DOHH2 (cell line): ENCODE data around the gene NOD2.

Source experiments
- H3F3A ChIP-seq: fragments of 200-600 bp; sonication (generic), shearing (Covaris generic); 2 replicates; pipeline ENCODE4 v1.6.0; 2016; ENCODE audit warnings: antibody characterized with exemption, mild to moderate bottlenecking; ENCODE audit not compliant: control insufficient read depth, insufficient read depth
- H3K27ac ChIP-seq: fragments of 200-600 bp; sonication (generic); 2 replicates; pipeline ENCODE4 v1.5.1; 2014; ENCODE audit warnings: low read depth, mild to moderate bottlenecking, low read length, moderate library complexity
- H3K27me3 ChIP-seq: fragments of 200-600 bp; sonication (generic); 2 replicates; pipeline ENCODE4 v1.6.1; 2014; ENCODE audit warnings: mild to moderate bottlenecking, low read length, mixed read lengths; ENCODE audit not compliant: control insufficient read depth
- H3K36me3 ChIP-seq: fragments of 200-600 bp; sonication (generic); 2 replicates; pipeline ENCODE4 v1.6.1; 2014; ENCODE audit warnings: mild to moderate bottlenecking, low read length, moderate library complexity, mixed read lengths; ENCODE audit not compliant: control insufficient read depth
- H3K4me1 ChIP-seq: fragments of 200-600 bp; sonication (generic); 2 replicates; pipeline ENCODE4 v1.6.1; 2014; ENCODE audit warnings: mild to moderate bottlenecking, low read length, mixed read lengths; ENCODE audit not compliant: control insufficient read depth
- H3K4me2 ChIP-seq: fragments of 200-600 bp; sonication (generic); 2 replicates; pipeline ENCODE4 v1.6.0; 2014; ENCODE audit warnings: mild to moderate bottlenecking, low read length, moderate library complexity
- H3K4me3 ChIP-seq: fragments of 200-600 bp; sonication (generic); 2 replicates; pipeline ENCODE4 v1.5.1; 2014; ENCODE audit warnings: mild to moderate bottlenecking, low read length, mixed read lengths
- H3K79me2 ChIP-seq: fragments of 200-600 bp; sonication (generic); 2 replicates; pipeline ENCODE4 v1.6.1; 2014; ENCODE audit warnings: mild to moderate bottlenecking, low read length, mixed read lengths; ENCODE audit not compliant: control insufficient read depth
- H3K9me2 ChIP-seq: fragments of 200-600 bp; sonication (generic); replicated peaks from 2 replicates; pipeline ENCODE4 v1.6.1; 2014; ENCODE audit warnings: mild to moderate bottlenecking, low read length, mixed read lengths; ENCODE audit not compliant: control insufficient read depth
- H3K9me3 ChIP-seq: fragments of 200-600 bp; sonication (generic); 2 replicates; pipeline ENCODE4 v1.6.1; 2014; ENCODE audit warnings: antibody characterized with exemption, low read length, mixed read lengths; ENCODE audit not compliant: control insufficient read depth, insufficient read depth
- H4K20me1 ChIP-seq: fragments of 200-600 bp; sonication (generic); 2 replicates; pipeline ENCODE4 v1.6.0; 2014; ENCODE audit warnings: low read depth, mild to moderate bottlenecking, antibody characterized with exemption, low read length, moderate library complexity; ENCODE audit not compliant: control insufficient read depth, insufficient read depth
- EZH2phosphoT487 ChIP-seq: fragments of 200-600 bp; sonication (generic); IDR thresholded peaks from 2 replicates; pipeline ENCODE4 v1.6.1; 2017; ENCODE audit warnings: borderline replicate concordance, mild to moderate bottlenecking, antibody characterized with exemption, low read length, moderate library complexity, mixed read lengths
- TF ChIP-seq, protein P1 (sequence below): fragments of 200-600 bp; sonication (generic); IDR thresholded peaks from one replicate; pipeline ENCODE4 v1.5.1; 2014; ENCODE audit warnings: antibody characterized with exemption, mild to moderate bottlenecking, low read depth, low read length; ENCODE audit not compliant: poor library complexity, severe bottlenecking

Gene NOD2

DNA sequence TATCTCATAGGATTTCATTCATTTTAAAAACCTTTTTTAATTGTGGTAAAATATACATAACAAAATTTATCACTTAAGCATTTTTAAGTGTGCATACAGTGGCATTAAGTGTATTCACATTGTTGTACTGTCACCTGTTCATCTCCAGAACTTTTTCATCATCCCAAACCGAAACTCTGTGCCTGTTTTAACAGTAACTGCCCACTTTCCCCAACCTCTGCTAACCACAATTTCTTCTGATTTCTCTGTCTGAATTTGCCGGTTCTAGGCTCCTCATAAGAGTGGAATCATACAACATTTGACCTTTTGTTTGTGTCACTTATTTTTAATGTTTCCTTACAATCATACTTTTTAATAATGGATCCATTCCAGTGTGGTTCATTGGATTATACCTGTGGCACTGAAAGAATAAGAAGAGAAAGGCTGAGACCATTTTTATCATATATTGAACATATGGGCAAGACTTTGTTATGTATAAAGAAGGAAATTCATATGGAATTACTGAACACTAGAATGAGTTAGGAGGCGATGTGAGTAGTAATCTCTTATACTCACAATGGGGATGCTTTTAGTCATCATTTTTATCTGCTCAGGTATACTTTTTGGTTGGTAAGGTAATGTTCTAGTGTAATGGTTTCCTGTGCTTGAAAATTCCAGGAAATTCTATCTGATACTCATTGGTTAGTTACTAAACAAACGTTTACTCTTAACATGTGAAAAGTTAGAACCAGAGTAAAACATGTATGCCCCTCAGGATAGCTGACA, 59.2 kb downstream of the NOD2 start:
- Histone ChIP-seq H3F3A (no peaks in the 10 kb centered on the region), H3K4me2 (no peak overlapping the region), H3K4me3 (no peak overlapping the region), H3K36me3 (peaks cover 8% of the 10 kb centered on the region; the same call in 1 of the 2 replicates), H3K27ac (no peak overlapping the region), H3K27me3 (no peaks in the 10 kb centered on the region), H3K9me2 (no peaks in the 10 kb centered on the region), H3K4me1 (no peaks in the 10 kb centered on the region; the same call in 1 of the 2 replicates), H3K9me3 (no peaks in the 10 kb centered on the region), H3K79me2 (no peaks in the 10 kb centered on the region), H4K20me1 (no peaks in the 10 kb centered on the region)
- no peak for TF ChIP-seq EZH2phosphoT487
- TF ChIP-seq, protein P1, sequence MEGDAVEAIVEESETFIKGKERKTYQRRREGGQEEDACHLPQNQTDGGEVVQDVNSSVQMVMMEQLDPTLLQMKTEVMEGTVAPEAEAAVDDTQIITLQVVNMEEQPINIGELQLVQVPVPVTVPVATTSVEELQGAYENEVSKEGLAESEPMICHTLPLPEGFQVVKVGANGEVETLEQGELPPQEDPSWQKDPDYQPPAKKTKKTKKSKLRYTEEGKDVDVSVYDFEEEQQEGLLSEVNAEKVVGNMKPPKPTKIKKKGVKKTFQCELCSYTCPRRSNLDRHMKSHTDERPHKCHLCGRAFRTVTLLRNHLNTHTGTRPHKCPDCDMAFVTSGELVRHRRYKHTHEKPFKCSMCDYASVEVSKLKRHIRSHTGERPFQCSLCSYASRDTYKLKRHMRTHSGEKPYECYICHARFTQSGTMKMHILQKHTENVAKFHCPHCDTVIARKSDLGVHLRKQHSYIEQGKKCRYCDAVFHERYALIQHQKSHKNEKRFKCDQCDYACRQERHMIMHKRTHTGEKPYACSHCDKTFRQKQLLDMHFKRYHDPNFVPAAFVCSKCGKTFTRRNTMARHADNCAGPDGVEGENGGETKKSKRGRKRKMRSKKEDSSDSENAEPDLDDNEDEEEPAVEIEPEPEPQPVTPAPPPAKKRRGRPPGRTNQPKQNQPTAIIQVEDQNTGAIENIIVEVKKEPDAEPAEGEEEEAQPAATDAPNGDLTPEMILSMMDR: no peak

DNA sequence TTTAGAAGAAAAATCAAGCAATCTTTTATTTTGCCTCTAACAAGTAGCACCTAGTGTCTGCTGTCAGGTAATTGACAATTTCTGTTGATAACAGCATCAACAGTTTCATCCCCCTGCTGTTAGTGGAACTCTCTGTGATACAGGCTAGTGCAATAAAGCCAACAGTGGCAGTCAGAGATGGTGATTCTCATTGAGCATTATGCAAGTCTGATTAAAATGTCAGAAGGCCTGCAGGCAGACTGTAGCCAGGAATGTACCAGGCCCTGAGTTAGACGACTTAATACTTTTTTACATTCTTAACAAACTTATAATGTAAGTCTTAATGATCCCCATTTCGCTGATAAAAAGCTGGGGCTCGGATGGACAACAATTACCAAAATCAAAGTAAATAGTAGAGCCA, 63.1 kb downstream of the NOD2 start:
- no peaks in the 10 kb centered on the region for H3K9me3 ChIP-seq
- no peak overlapping the region for H3K4me3 ChIP-seq
- no peak overlapping the region for H3K27ac ChIP-seq
- no peaks in the 10 kb centered on the region for H3K79me2 ChIP-seq
- TF ChIP-seq EZH2phosphoT487: no peak
- TF ChIP-seq, protein P1: no peak
- H3K4me2 ChIP-seq: no peak overlapping the region
- H3K27me3 ChIP-seq: no peaks in the 10 kb centered on the region
- H3K4me1 ChIP-seq: no peaks in the 10 kb centered on the region
- no peaks in the 10 kb centered on the region for H4K20me1 ChIP-seq
- no peaks in the 10 kb centered on the region for H3F3A ChIP-seq
- H3K36me3 ChIP-seq: peaks cover 8% of the 10 kb centered on the region; the same call in 1 of the 2 replicates
- no peaks in the 10 kb centered on the region for H3K9me2 ChIP-seq

DNA sequence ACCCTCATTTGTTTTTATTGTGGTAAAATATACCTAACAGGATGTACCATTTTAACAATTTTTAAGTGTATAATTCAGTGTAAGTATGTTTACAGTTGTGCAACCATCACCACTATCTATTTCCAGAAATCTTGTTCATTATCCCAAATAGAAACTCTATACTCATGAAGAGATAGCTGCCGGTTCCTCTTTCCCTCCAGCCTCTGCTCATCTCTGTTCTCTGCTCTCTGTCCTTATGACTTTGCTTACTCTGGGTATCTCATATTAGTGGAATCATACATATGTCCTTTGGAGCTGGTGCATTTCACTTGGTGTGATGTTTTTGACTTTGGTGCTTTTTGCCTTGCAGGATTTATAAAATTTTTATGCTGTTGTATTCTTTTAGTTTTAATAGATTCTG, 67.9 kb downstream of the NOD2 start:
- Histone ChIP-seq H3K9me3 (0 out of 2 replicates have a peak, but pooled peaks cover 2% of the 10 kb centered on the region), H3K79me2 (no peaks in the 10 kb centered on the region), H4K20me1 (no peaks in the 10 kb centered on the region), H3F3A (no peaks in the 10 kb centered on the region), H3K27me3 (no peaks in the 10 kb centered on the region), H3K4me1 (no peaks in the 10 kb centered on the region), H3K27ac (no peak overlapping the region), H3K9me2 (no peaks in the 10 kb centered on the region), H3K4me3 (no peak overlapping the region), H3K36me3 (no peaks in the 10 kb centered on the region; the same call in 1 of the 2 replicates), H3K4me2 (no peak overlapping the region)
- TF ChIP-seq EZH2phosphoT487: no peak
- TF ChIP-seq, protein P1: no peak
